Endometrial microvascular endothelial cells (primary cell): Measurements from ENCODE around the gene DYNLRB1. TPM values are rescaled to one million over a fixed set of nuclear protein-coding genes. Genes with fewer than 3 reads are reported as not detected.

Source experiments
- in situ Hi-C: cut with HindIII; loops from 2 replicates; pipeline ENCODE4 v1.10.0; 2017; ENCODE audit warnings: low sequenced_read_pairs, low pct_unique_long_range_greater_than_20kb; ENCODE audit errors: inconsistent ontology term
- total RNA-seq: library from RNA; depleted of rRNA; stranded (reverse); fragments of >200 nt; gene quantifications from one replicate; pipeline ENCODE4 v1.2.3, GENCODE V29; 2015; ENCODE audit errors: inconsistent ontology term

Gene DYNLRB1
- total RNA-seq, 1 donor from 2014 or later: 137 TPM

DNA sequence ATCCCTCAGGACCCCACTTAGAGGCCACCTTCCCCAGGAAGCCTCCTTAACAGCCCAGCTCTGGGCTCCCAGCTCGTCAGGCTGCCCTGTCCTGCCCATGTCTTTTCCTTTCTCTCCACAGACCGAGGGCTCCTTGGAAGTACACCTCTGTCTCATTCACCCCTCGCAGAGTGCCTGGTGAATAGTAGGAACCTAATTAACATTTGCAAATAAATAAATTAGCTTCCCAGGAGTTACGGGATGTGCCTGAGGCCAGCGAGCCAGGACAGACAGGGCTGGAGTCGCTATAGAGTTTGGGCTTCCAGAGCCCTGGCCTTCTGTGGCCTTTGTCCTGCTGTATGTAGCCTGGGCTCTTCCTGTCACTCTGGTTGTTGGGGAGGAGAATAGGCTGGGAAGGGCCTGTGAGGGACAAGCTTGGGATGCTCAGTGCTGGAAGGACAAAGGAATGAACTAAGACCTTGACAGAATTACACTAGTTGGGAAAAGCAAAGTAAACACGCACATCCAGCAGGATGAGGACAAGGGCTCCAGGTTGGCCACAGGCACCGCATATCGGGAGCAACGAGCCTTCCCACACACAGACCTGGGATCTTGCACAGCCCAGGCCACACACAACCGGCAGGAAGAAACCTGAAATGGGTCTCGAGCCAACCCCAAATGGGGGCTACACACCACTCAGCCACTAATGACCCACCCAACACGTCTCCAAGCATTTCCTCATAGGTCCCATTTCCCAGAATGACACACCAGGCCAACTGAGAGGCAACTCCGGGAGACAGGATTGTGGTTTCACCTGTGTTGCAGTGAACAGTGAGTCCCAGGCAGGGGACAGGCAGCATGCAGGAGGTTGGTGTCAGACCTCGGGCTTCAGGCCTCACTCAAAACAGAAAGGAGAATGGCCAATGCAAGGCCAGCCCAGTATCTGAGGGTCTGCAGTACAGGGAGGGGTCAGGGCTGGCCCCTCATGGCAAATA is 52.0 kb downstream of the DYNLRB1 start:
- in situ Hi-C loops: no loop called here

DNA sequence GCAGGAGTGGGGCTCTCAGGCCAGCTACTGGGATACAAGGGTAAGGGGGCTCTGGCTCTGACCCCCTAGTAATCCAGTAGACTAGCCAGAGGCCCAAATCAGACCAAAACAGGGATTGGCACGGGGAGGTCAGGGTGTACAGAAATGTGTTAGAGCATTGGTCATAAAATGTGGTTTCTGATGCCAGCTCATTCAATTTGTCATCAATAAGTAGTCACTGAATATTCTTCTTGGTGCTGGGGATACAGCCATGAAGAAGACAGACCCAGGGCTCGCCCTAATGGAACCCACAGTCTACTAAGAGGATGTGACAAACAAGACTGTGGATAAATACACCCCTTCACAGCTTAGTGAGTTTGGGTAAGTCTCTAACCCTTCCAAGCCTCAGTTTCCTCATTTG is 53.4 kb downstream of the DYNLRB1 start:
- in situ Hi-C loops: no loop called here

DNA sequence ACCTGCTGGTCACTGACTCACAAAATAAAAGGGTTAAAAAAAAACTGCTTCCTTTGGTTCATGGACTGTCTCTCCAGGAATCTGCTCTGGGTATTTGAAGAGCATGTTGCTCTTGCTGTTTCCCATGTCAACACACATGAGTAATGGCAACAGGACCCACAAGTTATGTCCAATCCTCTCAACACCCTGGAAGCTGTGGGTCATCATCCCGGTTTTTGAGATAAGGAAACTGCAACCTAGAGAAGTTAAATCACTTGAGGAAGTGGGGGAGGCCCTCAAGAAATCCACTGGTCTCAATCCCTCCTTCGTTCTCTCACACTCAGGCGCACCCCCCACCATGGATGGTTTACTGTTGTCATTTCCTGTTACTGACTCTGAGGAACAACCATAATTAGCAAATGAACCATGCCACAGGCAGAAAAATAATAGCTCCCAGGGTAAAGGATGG is 54.7 kb downstream of the DYNLRB1 start:
- in situ Hi-C loops: no loop called here

DNA sequence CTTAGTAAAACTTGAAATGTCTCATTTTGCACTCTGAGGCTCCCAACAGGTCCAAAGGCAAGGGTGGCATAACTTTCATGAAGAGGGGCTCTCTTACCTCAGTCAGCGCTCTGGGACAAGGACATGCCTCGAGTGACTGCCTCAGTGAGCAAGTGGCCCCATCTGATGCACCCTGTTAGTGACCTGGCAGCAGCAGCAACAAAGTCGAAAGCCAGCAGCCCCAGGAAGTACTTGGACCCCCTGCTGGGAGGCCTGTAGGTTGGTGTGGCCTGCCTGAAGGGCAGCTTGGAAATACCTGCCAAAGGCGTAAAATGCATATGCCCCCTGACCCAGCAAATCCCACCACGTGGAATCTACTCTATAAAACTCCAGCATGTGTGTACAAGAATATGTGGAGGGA is 55.5 kb downstream of the DYNLRB1 start:
- in situ Hi-C loops: no loop called here

DNA sequence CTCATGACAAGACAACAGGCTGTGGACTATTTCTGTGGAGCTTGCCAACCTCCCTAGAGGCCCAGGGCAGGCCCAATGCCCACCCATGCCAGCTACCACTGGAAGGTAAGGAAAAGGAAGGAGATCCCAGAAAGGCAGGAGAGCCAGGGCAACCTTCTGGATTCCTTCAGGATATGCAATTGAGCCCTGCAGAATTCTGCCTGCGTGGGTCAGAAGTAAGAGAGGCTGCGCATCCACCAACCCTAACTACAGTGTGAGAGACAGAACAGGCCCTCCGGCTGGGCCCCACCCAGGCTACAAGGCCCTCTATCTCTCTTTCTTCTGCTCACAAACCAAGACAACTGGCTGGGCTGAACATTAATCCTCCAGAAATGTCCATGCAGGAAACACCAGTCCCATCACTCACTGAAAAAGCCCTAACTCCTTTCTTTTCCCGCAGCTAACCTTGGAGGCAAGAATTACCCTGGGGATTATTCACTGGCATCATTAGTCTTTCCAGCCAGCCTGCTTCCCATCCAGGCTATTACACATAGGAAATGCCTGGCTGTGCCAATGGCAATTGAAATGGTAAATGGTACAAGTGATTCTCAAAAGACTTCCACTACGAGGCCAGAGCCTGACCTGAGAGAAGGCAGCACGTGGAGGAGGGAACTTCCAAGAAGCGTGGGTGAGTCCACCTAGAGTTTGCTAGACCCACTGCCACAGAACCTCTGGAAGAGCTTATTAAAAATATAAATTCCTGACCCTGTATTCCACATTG is 57.5 kb downstream of the DYNLRB1 start:
- in situ Hi-C loops: no loop called here

DNA sequence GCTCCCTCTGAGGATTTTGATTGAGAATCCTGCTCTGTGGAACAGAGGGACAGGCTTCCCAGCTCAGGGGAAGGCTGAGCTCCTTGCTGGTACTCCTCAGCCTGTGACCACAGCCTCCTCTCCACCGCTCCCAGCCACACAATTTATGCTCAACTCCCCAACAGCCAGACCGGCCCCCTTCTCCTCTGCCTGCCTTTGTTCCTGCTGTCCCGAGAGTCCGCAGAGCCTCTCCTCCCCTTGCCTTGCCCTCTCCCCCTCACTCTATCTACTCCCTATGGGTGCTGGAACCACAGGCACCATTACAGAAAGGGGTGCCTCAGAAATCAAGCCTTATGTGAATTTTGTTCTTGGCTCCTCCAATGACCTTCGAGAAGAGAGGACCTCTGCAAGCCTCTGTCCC is 58.2 kb downstream of the DYNLRB1 start:
- in situ Hi-C loops: no loop called here

DNA sequence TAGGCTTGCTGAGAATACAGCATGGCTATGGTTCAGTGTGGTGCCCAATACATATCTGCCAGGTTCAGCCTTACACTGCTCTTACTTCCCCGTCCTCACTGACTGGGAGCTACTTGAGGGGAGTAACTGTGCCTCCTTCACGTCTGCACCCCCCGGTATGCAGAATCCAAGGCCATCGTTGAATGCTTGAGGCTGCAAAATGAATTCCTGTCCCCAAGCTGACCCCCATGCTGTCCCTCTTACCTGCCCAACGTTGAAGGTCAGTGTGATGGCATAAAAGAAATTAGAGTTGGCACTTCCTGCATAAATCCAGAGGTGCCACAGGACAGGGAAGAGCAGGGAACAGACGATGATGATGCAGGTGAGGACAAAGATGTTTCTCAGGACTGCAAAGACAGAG is 58.6 kb downstream of the DYNLRB1 start:
- in situ Hi-C loops: no loop called here

DNA sequence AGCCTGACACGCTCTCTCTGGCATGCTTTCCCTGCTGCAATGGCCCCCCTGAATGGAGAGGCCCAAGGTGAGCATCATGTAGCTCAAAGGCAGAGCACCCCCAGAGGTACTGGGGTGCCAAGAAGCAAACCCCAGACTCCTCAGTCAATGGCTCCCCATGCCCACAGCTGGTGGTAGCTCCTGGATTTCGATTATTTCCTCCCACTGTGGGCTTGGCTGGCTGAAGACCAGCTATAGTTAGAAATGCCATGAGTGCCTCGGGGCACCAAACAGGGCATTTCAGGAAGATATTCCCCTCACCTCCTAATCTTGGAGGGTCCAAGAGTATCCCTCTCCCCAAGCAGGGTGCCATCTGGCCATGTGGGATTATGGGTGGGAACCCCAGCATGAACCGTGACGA is 59.0 kb downstream of the DYNLRB1 start:
- in situ Hi-C loops: no loop called here

DNA sequence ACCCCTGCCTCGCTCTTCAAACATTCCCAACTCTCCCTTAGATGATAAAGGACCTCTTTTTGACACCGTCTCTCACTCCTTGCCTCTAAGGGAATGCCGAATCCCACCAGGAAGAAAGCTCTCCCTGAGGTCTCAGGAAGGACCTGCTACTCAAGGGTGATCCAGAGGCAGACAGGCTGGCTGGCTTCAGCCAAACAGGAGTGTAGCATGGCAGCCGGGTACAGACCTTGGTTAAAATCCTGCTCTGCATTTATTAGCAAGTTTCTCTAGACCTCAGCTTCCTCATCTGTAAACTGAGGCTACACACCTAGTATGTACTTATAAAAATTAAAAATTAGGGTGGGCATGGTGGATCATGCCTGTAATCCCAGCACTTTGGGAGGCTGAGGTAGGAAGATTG is 59.5 kb downstream of the DYNLRB1 start:
- in situ Hi-C loops: no loop called here

DNA sequence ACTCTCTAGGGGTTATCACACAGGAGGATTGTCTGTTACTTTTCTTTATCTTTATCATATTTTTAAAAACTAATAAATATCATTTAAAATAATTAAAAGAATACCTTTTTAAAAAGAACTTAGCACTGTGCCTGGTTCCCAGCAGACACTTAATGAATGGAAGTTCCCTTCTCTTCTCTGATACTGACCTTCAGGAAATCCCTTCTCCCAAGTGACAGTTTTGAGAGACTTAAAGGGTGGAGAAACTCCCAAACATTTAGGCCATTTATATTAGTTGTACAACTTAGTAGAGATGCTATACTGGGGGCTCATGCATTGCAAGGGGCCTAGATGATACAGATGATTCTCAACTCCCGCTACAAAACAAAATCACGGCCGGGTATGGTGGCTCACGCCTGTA is 60.8 kb downstream of the DYNLRB1 start:
- in situ Hi-C loops: no loop called here

DNA sequence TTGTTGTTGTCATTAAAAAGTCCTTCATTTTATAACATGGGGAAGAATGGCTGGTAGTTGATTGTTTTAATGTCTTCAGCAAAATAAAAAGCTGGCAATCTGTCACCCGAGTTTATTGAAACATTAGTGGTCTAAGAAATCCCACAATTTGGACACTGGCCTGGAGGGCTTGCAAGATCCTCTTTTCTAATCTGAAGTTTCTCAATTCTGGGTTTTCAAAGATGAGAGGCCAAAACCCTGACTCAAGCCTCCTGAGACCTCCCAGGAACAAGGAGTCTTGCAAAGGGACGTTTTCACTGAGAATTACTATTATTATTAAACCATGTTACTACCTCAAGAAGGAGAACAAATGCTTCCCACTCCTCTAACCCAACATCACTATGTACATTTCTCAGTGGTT is 61.8 kb downstream of the DYNLRB1 start:
- in situ Hi-C loops: no loop called here

DNA sequence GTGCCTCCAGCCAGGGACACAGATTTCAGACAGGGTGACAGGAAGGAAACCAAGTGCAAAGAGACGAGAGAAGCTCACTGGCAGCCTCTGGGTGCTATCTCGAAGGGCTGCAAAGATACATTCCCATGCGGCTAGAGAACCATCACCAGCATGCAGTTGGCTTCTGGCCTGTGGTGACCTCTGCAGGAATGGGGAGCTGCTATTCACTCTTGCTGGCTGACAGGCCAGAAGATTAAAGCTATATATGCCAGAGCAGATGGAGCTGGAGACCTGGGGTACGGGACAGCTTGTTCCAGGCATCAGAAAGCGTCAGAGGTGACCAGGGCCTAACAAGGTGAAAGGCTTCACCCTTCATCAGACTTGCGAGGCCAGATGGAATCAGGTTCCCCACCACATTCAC is 62.3 kb downstream of the DYNLRB1 start:
- in situ Hi-C loops: no loop called here

DNA sequence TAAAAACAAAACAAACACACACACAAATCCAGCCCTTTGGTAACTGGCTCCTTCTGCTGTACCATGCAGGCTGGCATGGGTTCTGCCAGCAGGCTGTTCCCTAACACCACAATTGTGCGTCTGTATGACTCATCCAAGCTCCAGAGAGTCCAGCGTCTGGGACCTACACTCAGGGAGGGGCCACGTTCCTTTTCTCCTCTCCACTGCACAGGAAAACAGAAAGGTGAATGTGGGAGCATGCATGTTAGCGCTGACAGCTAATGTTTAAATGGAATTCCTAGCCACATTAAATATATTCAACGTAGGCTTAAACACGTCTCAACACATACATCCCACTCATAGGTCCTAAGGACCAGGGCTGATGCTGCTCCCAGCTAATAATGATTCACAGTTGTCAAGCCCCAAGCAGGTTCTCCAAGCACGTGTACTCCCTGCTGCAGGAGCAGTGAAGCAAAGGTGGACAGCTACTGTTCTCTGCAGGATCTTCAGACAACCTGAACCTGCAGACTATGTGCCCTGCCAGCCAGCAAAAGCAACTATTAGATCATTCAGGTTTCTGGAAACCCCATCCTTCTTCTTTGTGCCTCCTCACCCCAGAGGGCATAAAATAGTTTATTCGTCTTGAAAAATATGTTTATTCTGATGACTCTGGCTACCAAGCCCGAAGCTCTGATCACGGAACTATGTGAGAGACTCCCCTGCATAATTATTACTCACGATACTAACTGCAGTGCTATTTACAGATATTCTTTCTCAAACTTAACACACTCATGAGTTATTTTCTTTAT is 63.2 kb downstream of the DYNLRB1 start:
- in situ Hi-C loops: no loop called here

DNA sequence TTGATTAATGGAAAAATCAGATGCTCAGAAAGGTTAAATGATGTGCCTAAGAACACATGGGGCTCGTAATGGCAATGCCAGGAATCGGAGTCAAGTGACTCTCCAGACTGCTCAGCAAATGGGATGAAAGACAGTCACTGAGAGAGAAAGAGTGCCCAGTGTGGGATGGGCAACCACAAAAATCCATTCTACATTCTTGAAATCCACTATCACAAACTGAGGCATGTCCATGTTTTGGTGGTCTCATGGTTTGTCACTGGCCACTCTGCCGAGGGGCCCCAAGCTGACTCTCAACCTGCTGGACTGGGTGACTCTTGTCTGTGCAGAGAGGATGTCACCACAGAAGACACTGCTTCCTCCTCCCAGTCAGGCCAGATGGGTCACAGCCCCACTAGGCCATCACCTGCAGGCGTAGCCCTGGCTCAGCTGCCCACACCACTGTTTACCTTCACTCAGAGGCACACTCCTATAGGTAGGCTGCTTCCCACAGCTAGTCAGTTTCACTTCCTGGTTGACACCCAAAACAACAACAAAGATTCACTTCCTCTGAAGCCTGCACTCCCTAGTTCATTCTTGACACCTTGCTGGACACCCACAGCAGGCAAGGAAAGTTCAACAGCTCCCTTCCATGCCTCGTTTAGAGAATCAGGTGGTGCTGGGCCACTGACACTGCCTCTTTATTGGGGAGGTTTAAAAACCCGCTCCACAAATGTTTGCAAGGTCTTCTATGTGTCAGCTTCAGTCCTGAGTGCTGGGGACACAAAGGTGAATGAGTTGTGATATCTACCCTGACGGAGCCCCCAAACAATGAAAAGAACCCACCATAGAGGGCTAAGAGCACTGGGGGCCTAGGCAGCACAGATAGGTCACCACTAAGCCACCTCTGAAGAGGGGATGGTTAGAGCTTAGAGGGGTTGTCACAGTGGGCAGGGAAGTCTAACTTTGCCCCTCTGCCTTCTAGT is 64.0 kb downstream of the DYNLRB1 start:
- in situ Hi-C loops: no loop called here

DNA sequence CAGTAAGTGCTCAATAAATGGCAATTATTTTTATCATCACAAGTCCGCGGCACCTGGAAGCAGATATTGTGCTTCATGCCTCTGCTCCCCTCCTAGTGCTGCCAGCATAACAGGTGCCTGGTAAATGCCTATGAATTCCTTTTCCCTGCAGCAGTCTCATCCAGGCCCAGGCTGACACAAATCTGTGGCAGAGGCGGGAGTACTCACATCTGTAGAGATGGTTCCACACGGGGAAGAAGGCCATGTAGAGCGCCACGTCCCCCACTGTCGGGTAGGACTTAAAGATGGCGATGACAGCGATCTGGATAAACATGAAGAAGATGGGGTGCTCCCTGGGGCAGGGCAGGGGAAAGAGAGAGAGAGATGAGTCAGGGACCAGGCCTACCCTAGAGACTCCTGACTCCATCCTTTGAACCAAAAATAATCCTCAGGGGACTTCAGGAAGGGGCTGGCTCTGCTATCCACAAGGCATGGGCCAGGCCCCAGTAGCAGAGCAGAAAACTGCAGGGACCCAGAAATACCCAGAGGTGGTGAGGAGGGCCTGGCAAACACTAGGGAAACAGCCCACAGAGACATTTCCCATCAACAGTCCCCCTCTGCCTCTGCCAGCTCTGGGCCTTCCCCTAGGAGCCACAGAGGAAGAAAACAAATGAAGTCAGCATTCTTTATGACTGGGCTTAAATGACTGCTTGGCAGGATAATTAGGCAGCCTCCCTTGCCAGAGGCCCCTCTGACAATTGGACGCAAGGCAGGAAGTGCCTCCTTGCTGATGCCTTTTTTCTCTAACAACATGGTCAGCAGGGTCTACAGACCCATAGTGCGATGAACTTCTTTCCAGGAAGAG is 65.3 kb downstream of the DYNLRB1 start:
- in situ Hi-C loops: no loop called here

DNA sequence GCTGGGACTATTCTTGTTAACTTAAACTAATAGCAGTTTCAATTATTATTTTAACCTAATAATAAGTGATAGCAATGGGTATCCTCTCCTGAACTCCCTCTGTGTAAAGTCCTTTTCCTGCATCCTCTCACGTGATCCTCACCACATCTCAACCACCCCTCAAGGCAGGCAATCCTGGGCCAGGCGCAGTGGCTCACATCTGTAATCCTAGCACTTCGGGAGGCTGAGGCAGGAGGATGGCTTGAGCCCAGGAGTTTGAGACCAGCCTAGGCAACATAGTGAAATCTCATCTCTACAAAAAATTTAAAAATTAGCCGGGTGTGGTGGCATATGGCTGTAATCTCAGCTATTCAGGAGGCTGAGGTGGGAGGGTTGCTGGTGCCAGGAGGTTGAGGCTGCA is 66.0 kb downstream of the DYNLRB1 start:
- in situ Hi-C loops: no loop called here

DNA sequence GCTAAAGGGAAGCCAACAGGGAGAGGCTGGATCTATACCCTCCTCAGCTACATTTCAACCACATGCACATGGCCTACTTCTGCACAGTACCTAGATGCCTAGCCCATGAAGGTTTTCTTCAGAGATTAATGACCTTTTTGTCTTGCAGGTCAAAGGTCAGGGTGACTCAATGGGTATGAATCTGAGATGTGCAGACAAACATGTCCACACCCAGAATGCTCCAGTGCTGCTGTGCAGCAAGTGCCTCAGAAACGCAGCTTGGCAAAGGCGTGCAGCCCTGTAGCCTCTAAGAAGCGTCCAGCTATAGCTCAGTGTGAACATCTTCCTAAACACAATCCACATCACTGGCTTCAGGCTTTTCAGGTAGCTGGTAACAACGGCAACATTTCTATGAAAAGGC is 66.7 kb downstream of the DYNLRB1 start:
- in situ Hi-C loops: no loop called here
